ENCODE results near the gene YRDC. TPM values are rescaled to one million over a fixed set of nuclear protein-coding genes. Genes with fewer than 3 reads are reported as not detected.
A peak's percentile ranks its signal among the peaks of the same experiment; 100 is the strongest.

The YRDC gene
- total RNA-seq, 1 donor from 2014 or later = 12.9 TPM

- H3K27ac ChIP-seq = peak overlapping the region; percentile 62
Measured at GRCh38 chr1:37808369-37809319, 636 bp upstream of the YRDC start.

GRCh38 chr1:37807220-37807554 lies 821 bp downstream of the YRDC start:
- peaks cover 14% of the 10 kb centered on the region for H3K4me1 ChIP-seq
- peaks cover 28% of the 10 kb centered on the region for H3F3A ChIP-seq (ENCODE audit: low read depth)
- H3K9me3 ChIP-seq (ENCODE audit: low read depth) = no peaks in the 10 kb centered on the region
- TF ChIP-seq CTCF (IDR thresholded peaks at IDR 0.05) = no peak
- TF ChIP-seq EZH2 (IDR thresholded peaks at IDR 0.05) = no peak
- TF ChIP-seq EZH2phosphoT487 (IDR thresholded peaks at IDR 0.05) = no peak
- peaks cover 10% of the 10 kb centered on the region for H3K36me3 ChIP-seq
- Mint-ChIP-seq H3K27me3 (ENCODE audit: insufficient read depth, low read depth) (peaks cover 2% of the 10 kb centered on the region), H3K27ac (no peak overlapping the region), H3K9me3 (no peaks in the 10 kb centered on the region), H3K4me1 (peaks cover 27% of the 10 kb centered on the region), H3K36me3 (peaks cover 12% of the 10 kb centered on the region), H3K4me3 (peak overlapping the region; percentile 87)
- peak overlapping the region; percentile 88 for H2AFZ ChIP-seq (replicated peaks)
- H3K4me3 ChIP-seq = peak overlapping the region; percentile 95
- H3K4me2 ChIP-seq = peak overlapping the region; percentile 99
- no peak for DNase-seq (ENCODE audit: low spot score)
- peaks cover 60% of the 10 kb centered on the region for H4K20me1 ChIP-seq (ENCODE audit: low read depth)
- peak overlapping the region; percentile 88 for H3K9ac ChIP-seq
- no peaks in the 10 kb centered on the region for H3K27me3 ChIP-seq
- peaks cover 37% of the 10 kb centered on the region for H3K79me2 ChIP-seq (ENCODE audit: low read depth)
- no peak overlapping the region for H3K27ac ChIP-seq

More at GRCh38 chr1:37808369-37809319, 636 bp upstream of the YRDC start:
- Histone ChIP-seq H3K4me3 (peak overlapping the region; percentile 95), H3K79me2 (ENCODE audit: low read depth) (peaks cover 37% of the 10 kb centered on the region), H3K9me3 (ENCODE audit: low read depth) (no peaks in the 10 kb centered on the region), H4K20me1 (ENCODE audit: low read depth) (peaks cover 63% of the 10 kb centered on the region), H3K9ac (peak overlapping the region; percentile 88), H2AFZ (replicated peaks) (no peak overlapping the region), H3K4me1 (peaks cover 14% of the 10 kb centered on the region), H3K36me3 (peaks cover 10% of the 10 kb centered on the region), H3K27me3 (no peaks in the 10 kb centered on the region), H3K4me2 (peak overlapping the region; percentile 99), H3F3A (ENCODE audit: low read depth) (peaks cover 28% of the 10 kb centered on the region)
- Mint-ChIP-seq H3K4me3 (peak overlapping the region; percentile 94), H3K4me1 (peaks cover 27% of the 10 kb centered on the region), H3K36me3 (peaks cover 8% of the 10 kb centered on the region), H3K27me3 (ENCODE audit: insufficient read depth, low read depth) (no peaks in the 10 kb centered on the region), H3K9me3 (no peaks in the 10 kb centered on the region), H3K27ac (peak overlapping the region; percentile 78)
- peak; percentile 7 for TF ChIP-seq CTCF (IDR thresholded peaks at IDR 0.05)
- no peak for TF ChIP-seq EZH2phosphoT487 (IDR thresholded peaks at IDR 0.05)
- no peak for TF ChIP-seq EZH2 (IDR thresholded peaks at IDR 0.05)
- peak; percentile 63 for DNase-seq (ENCODE audit: low spot score)

- Histone ChIP-seq H3K27me3 (no peaks in the 10 kb centered on the region), H3K4me2 (no peak overlapping the region), H3F3A (ENCODE audit: low read depth) (peaks cover 10% of the 10 kb centered on the region), H2AFZ (replicated peaks) (no peak overlapping the region), H3K4me3 (no peak overlapping the region), H4K20me1 (ENCODE audit: low read depth) (peaks cover 32% of the 10 kb centered on the region), H3K9ac (no peak overlapping the region), H3K9me3 (ENCODE audit: low read depth) (no peaks in the 10 kb centered on the region), H3K27ac (no peak overlapping the region), H3K79me2 (ENCODE audit: low read depth) (peaks cover 16% of the 10 kb centered on the region), H3K36me3 (peaks cover 7% of the 10 kb centered on the region), H3K4me1 (peaks cover 5% of the 10 kb centered on the region)
- Mint-ChIP-seq H3K36me3 (peaks cover 16% of the 10 kb centered on the region), H3K27me3 (ENCODE audit: insufficient read depth, low read depth) (peaks cover 2% of the 10 kb centered on the region), H3K9me3 (no peaks in the 10 kb centered on the region), H3K27ac (no peak overlapping the region), H3K4me3 (no peak overlapping the region), H3K4me1 (peaks cover 6% of the 10 kb centered on the region)
- TF ChIP-seq EZH2phosphoT487 (IDR thresholded peaks at IDR 0.05) (no peak), EZH2 (IDR thresholded peaks at IDR 0.05) (no peak), CTCF (IDR thresholded peaks at IDR 0.05) (no peak)
- no peak for DNase-seq (ENCODE audit: low spot score)
Measured at GRCh38 chr1:37802439-37802838, 5.6 kb downstream of the YRDC start.
